Psoas muscle (tissue), 8 donors: ENCODE data around the gene TBC1D21. TPM values are rescaled to one million over a fixed set of nuclear protein-coding genes. Genes with fewer than 3 reads are reported as not detected.

Experiments used
- ATAC-seq, 4 donors: fragments of 200-7000 bp; cut with Tn5 transposase; one replicate each; pipeline ENCODE4 v1.9.1; 2020; ENCODE audit warnings: moderate library complexity in 3 of 4, mild to moderate bottlenecking in 2 of 4
- DNase-seq, 2 donors: peaks; one replicate each; pipeline ENCODE4 v3.0.0-alpha.2; 2020
- H3K27ac ChIP-seq: fragments of 200-600 bp; one replicate; pipeline ENCODE4 v1.8.0; 2022
- H3K27me3 ChIP-seq, 3 donors: fragments of 200-600 bp in 1 of 3; one replicate each; pipeline versions ENCODE4 v1.6.1 to v1.8.0; 2013 to 2022; ENCODE audit warnings: low read length in 2 of 3, mild to moderate bottlenecking in 2 of 3, moderate library complexity in 1 of 3; ENCODE audit not compliant: insufficient read depth in 3 of 3
- H3K36me3 ChIP-seq, 2 donors: fragments of 200-600 bp in 1 of 2; one replicate each; pipeline versions ENCODE4 v1.6.1 to v1.8.0; 2013 to 2022; ENCODE audit warnings: low read depth in 1 of 2, mild to moderate bottlenecking in 1 of 2, moderate library complexity in 1 of 2; ENCODE audit not compliant: insufficient read depth in 1 of 2
- H3K4me1 ChIP-seq: fragments of 200-600 bp; one replicate; pipeline ENCODE4 v1.8.0; 2022
- H3K4me3 ChIP-seq: fragments of 200-600 bp; one replicate; pipeline ENCODE4 v1.8.0; 2022; ENCODE audit warnings: mild to moderate bottlenecking
- H3K9me3 ChIP-seq: fragments of 200-600 bp; one replicate; pipeline ENCODE4 v1.8.0; 2022
- WGBS, 3 donors: extraction: QIAGEN DNeasy Blood & Tissue Kit; methylation state at CpG; one replicate each; pipeline versions ENCODE4 v1.1.6 to v1.1.7; 2013; 5-methylcytosine and 5-hydroxymethylcytosine counted together
- intact Hi-C, 2 donors: fragments of 100-400 bp; cut with DNase I; formaldehyde crosslinking; loops; one replicate each; pipeline versions ENCODE4 v1.11.0 to v1.14.2; 2022
- long read RNA-seq, 2 donors: library from polyadenylated mRNA; unstranded; transcript quantifications; one replicate each; pipeline ENCODE4 v2.0.0, GENCODE V29; 2021
- polyA plus RNA-seq, 3 donors: library from polyadenylated mRNA; stranded (reverse); fragments of 200-250 nt; gene quantifications; one replicate each; pipeline ENCODE4 v1.2.3, GENCODE V29; 2013
- total RNA-seq, 4 donors: library from RNA; stranded (reverse); fragmentation: NEBNext Ultra II Directional in 2 of 4; extraction: Animal tissue kit (Norgen Biotek cat#: 25700) in 2 of 4; gene quantifications; one replicate each; pipeline versions ENCODE4 v1.2.1 to v1.2.4, GENCODE V29; 2021 to 2023
- TF ChIP-seq, protein P1 (sequence below): fragments of 200-600 bp; IDR thresholded peaks from one replicate; pipeline ENCODE4 v1.8.0; 2022; ENCODE audit warnings: antibody characterized with exemption
- donor health status: healthy with polysubstance abuse.
- donor health status: DM: no; HTN: no; CAD: no; lungs with moderate emphysema.
- donor health status: Bipolar disorder and iron deficiency.
- donor health status: healthy.
- donor health status: DM: yes; HTN: yes; CAD: no.
- donor health status: DM: no; HTN: no; CAD: no.
- donor health status: DM: no; HTN: no; CAD: no.
- donor health status: DM: yes; HTN: yes; CAD: no.

TBC1D21 gene, protein sequence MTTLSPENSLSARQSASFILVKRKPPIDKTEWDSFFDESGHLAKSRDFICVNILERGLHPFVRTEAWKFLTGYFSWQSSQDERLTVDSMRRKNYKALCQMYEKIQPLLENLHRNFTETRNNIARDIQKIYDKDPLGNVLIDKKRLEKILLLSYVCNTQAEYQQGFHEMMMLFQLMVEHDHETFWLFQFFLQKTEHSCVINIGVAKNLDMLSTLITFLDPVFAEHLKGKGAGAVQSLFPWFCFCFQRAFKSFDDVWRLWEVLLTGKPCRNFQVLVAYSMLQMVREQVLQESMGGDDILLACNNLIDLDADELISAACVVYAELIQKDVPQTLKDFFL
- total RNA-seq: not detected
- polyA plus RNA-seq: not detected
- long read RNA-seq, donor 1: 0 reads
- long read RNA-seq, donor 2: 0 reads

DNA sequence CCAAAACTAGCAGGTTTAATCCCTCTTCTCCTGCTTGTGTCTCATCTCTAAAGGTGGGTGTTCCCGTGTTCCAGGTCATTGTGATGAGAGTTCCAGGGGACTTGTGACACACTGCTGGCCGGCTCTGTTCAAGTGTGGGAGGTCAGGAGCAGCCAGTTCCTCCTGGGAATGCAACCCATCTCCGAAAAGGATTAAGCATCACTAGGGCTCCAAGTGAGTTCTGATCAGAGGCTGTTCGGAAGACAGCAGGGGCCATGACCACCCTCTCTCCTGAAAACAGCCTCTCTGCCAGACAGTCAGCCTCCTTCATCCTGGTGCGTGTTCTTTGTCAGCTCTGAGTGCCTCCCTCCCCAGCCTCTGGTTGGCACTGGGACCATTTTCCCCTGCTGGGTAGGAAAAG, at the start of gene TBC1D21:
Gene TBC1D21 (plus strand): TSS at position 109 of the 400 bp plus-strand sequence. CDS start 146 bp downstream, at position 255.
- DNase-seq (no peak), ATAC-seq (no peak)
- Histone ChIP-seq H3K27me3 (peaks cover 0 to 26% (median 0%) of the 10 kb centered on the region in 3 donors), H3K27ac (no peak within 1 kb of the TSS), H3K4me3 (no peak within 1 kb of the TSS), H3K9me3 (no peaks in the 10 kb centered on the region), H3K36me3 (no peaks in the 10 kb centered on the region), H3K4me1 (no peaks in the 10 kb centered on the region)
- intact Hi-C loops: no loop called here
- TF ChIP-seq, protein P1, sequence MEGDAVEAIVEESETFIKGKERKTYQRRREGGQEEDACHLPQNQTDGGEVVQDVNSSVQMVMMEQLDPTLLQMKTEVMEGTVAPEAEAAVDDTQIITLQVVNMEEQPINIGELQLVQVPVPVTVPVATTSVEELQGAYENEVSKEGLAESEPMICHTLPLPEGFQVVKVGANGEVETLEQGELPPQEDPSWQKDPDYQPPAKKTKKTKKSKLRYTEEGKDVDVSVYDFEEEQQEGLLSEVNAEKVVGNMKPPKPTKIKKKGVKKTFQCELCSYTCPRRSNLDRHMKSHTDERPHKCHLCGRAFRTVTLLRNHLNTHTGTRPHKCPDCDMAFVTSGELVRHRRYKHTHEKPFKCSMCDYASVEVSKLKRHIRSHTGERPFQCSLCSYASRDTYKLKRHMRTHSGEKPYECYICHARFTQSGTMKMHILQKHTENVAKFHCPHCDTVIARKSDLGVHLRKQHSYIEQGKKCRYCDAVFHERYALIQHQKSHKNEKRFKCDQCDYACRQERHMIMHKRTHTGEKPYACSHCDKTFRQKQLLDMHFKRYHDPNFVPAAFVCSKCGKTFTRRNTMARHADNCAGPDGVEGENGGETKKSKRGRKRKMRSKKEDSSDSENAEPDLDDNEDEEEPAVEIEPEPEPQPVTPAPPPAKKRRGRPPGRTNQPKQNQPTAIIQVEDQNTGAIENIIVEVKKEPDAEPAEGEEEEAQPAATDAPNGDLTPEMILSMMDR: no peak
- whole genome bisulfite sequencing, 3 donors: 66 to 69% (median 67%) methylated on average over 5 of the region's 5 CpGs

DNA sequence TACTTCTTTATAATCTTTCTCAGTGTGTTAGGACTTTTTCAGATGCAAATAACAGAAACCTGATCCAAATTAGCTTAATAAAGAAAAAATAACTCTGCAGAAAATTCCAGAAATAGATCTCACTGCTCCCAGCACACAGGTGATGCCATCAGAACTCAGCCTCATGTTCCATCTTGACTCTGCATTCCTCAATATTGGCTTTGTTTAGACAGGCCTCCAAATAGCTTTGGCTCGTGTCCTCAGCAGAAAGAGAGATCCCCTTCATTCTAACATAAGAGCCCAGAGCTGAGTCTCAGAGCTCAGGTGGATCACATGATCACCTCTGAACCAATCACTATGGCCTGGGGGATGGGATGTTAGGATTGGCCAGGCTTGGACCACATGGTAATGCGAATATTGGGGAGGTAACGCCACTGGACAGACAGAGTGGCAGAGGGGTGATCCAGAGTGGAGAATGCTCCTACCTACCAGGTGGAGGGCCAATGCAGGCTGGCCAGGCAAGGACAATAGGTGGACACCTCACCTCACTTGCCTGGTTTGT, 46.6 kb upstream of the TBC1D21 start:
- Histone ChIP-seq H3K4me1 (no peaks in the 10 kb centered on the region), H3K9me3 (no peaks in the 10 kb centered on the region), H3K27me3 (peaks cover 0 to 3% (median 0%) of the 10 kb centered on the region in 3 donors), H3K4me3 (no peak overlapping the region), H3K36me3 (no peaks in the 10 kb centered on the region), H3K27ac (no peak overlapping the region)
- WGBS, 3 donors: 70 to 81% (median 79%) methylated on average over 3 of the region's 3 CpGs
- intact Hi-C loops: no loop called here
- no peak for DNase-seq
- ATAC-seq: no peak
- TF ChIP-seq, protein P1: no peak

DNA sequence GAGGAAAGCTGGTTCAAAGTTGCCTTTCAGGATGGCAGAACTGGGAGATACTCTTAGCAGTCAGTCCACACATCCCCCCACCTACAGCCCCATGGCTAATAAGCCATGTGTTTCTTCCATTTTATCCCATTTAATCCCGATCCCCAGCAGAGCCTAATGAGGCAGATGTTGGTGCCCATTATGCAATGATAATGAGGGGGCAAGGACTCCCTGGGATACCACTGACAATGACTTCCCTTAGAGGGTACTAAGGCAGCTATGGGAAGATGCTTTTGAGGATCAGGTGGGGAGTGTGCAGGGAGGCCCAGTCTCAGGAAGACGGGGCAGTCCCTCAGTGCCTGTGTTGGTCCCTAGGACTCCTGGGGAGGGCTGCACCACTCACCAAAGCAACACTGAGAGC, 43.8 kb upstream of the TBC1D21 start:
- TF ChIP-seq, protein P1: no peak
- intact Hi-C loops: no loop called here
- Histone ChIP-seq H3K36me3 (no peaks in the 10 kb centered on the region), H3K9me3 (no peaks in the 10 kb centered on the region), H3K27me3 (peaks cover 0 to 3% (median 0%) of the 10 kb centered on the region in 3 donors), H3K4me1 (no peaks in the 10 kb centered on the region), H3K27ac (no peak overlapping the region), H3K4me3 (no peak overlapping the region)
- DNase-seq: no peak
- 59 to 62% (median 60%) methylated on average over 2 of the region's 2 CpGs for WGBS, 3 donors
- no peak for ATAC-seq

DNA sequence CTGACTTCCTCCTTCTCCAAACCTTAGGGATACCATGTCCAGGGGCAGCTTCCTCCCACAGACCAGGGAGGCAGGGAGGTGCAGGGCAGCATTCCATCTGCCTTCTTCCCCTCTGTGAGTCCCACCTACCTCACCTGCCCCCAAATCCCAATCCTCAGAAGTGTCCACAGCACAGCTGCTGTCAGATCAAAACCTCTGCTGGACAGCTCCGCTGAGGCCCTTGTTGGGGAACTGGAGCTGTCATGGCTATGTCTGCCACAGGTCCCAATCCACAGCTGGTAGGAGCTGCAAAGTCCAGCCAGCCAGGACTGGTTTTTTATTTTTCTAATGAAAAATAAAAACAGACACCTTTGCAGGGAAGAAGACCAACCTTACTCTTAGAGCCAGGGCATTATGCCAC, 40.7 kb upstream of the TBC1D21 start:
- WGBS, 3 donors: 21 to 38% (median 38%) methylated on average over 1 of the region's 1 CpG
- no peak for ATAC-seq
- TF ChIP-seq, protein P1: no peak

More for the DNA sequence above, 40.7 kb upstream of the TBC1D21 start:
- Histone ChIP-seq H3K4me3 (no peak overlapping the region), H3K27me3 (no peaks in the 10 kb centered on the region), H3K9me3 (no peaks in the 10 kb centered on the region), H3K36me3 (no peaks in the 10 kb centered on the region), H3K27ac (no peak overlapping the region), H3K4me1 (peaks cover 6% of the 10 kb centered on the region)
- DNase-seq: no peak
- intact Hi-C loops: no loop called here
